NCI-H82 treated with DMSO at 0.1 percent for 48 hours (cell line): Measurements from ENCODE around the gene RADIL.

Source experiments
- DNase-seq: peaks from one replicate; lab custom pipeline; 2025; ENCODE audit not compliant: unreplicated experiment; lab: John Stamatoyannopoulos, UW

Gene RADIL

GRCh38 chr7:4851459-4852422 lies 31.8 kb downstream of the RADIL start:
- DNase-seq, result no peak

GRCh38 chr7:4850262-4850795 lies 33.2 kb downstream of the RADIL start:
- DNase-seq, result no peak

DNA sequence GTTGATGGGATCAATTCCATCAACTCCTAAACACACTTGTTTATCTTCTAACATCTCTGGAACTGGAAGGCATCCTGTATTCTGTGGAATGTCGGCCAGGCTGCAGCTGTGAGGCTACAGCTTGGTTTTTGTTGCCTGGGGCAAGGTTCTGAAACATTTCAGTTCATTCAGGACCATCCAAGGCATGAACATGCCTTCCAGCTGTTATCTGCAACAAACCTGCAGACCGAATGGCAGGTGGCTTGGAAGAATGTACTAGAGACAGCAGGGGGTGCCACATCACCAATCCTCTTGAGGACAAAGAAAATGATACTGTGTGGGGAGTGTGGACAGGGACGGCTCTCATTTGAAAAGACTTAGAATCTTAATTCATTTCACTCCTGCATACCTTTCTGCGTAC lies 34.1 kb downstream of the RADIL start:
- DNase-seq, result peak; percentile 26

DNA sequence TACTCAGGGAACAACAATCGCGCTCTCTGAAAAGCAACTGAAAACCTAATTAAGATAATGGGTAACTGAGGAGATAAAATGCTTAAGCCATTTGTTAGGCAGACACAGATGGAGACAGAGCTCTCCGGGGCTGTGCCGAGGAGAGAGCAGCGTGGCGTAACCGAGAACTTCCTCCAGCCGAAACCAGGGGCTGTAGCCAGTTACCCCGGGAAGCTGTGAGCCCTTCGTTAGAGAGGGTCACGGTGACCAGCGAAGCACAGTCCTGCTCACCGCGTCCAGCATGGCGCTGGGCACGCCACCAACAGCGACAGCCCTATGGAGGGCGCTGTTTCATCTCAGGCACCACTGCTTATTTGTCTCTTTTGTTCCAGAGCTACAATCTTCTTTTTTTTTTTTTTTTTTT lies 37.8 kb downstream of the RADIL start:
- DNase-seq, result peak; percentile 92

- DNase-seq, result no peak
Measured at GRCh38 chr7:4842319-4843064, 41.0 kb downstream of the RADIL start.

DNA sequence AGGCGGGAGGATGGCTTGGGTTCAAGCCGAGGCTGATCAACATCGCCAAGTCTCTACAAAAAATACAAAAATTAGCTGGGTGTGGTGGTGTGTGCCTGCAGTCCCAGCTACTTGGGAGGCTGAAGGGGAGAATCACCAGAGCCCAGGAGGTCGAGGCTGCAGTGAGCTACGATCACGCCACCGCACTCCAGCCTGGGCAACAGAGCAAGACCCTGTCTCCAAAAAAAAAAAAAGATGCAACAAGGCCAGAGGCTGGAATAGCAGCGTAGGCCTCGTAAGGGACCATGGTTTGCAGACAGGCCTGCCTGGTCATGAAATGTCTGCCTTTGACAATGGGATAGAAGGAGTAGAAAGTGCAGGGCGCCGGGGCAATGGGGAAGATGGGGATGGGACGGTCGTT lies 41.7 kb downstream of the RADIL start:
- no peak for DNase-seq

DNA sequence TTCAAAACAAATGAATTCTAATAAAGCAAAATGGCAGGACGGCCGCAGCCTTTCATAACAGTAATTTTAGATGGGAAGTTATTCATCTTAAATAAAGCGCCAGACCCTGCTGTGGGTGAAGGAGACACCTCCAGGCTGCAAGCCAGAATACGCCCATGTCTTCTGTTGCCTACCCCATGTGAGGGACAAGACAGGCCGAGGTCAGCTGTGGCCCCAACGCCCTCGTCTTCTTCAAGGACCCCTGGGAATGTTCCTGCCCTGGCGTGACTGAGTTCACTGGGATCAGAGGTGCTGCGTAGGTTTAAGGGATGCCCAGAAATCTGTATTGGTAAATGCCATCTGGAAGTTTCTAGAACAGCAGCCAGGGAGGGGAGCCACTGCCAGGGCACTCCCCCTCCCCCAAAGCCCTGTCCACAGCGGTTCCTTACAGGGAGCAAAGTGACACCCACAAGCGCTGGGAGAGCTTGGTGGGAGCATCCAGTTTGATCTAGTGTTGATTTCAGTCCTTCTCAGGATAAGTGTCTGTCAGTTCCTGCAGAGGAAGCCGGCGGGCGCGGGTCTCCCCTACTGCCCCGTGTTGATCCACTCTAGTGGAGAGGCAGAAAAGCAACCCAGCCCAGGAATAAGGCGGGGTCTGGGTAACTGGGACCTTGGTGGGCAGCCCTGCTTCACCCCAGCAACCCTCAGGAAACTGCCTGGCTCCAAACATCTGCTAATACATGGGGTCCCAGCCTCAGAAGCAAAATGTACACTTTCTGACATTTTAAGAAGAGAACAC lies 42.3 kb downstream of the RADIL start:
- DNase-seq, result no peak

GRCh38 chr7:4840079-4840501 lies 43.4 kb downstream of the RADIL start:
- no peak for DNase-seq

GRCh38 chr7:4838626-4839334 lies 44.7 kb downstream of the RADIL start:
- no peak for DNase-seq

DNA sequence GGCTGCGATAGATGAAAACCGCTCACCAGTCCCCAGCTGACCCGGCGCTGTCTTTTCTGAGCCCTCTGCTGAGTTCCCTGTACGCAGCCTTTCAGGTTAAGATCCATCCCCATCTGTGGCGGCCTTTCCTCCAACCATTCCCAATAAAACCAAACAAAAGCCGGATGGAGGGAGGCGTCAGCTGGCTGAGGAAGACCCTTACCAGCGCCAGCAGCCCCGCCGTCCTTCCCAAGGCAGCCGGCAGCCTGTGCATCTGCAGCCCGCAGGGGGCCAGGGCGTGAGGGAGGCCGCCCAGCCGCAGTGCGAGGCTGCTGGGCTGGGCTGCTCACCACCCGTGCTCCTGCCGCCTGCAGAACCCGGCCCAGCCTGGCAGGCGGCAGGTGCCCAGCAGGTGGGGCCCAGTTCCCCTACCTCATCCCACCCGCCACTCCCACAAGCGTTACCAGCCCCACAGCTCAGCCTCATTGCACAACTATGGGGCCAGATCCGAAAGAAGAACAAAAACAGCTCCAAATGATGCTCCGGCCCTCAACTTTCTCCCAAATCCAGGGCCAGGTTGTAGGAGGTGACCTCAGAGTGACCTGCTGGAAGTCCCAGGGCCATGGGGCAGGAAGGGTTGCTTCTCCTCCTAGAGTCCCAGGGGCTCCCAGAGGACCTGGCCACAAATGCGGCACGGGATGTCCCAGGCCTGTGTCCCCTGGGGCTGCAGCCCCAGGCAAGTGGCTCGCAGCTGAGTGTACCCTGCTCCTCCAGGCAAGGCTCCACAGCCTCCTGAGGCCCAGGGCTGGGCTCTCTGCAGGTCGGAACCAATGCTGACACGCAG lies 45.5 kb downstream of the RADIL start:
- no peak for DNase-seq

GRCh38 chr7:4837041-4837802 lies 46.3 kb downstream of the RADIL start:
- no peak for DNase-seq

DNA sequence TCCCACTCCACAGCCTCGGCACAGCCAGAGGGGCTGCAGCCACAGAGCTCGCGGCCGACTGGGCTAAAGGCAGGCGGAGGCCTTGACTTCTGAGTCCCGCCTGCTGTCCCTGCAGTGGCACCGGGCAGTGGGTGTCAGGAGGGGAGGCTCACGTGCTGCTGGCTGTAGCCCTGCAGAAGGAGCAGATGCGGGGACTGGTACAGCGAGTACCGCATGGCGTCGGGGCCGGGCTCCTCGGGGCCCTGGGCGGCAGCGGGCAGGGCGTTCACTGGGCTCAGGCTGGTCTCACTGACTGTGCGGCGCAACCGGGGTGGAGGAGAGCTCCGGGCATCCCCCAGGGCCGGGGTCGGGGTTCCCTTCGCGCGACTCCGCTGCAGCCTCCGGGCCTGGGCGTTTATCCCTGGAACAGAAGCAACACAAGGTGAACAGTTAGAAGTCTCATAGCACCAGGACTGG lies 47.3 kb downstream of the RADIL start:
- no peak for DNase-seq

- DNase-seq, result no peak
Measured at GRCh38 chr7:4835398-4836205, 47.9 kb downstream of the RADIL start.

DNA sequence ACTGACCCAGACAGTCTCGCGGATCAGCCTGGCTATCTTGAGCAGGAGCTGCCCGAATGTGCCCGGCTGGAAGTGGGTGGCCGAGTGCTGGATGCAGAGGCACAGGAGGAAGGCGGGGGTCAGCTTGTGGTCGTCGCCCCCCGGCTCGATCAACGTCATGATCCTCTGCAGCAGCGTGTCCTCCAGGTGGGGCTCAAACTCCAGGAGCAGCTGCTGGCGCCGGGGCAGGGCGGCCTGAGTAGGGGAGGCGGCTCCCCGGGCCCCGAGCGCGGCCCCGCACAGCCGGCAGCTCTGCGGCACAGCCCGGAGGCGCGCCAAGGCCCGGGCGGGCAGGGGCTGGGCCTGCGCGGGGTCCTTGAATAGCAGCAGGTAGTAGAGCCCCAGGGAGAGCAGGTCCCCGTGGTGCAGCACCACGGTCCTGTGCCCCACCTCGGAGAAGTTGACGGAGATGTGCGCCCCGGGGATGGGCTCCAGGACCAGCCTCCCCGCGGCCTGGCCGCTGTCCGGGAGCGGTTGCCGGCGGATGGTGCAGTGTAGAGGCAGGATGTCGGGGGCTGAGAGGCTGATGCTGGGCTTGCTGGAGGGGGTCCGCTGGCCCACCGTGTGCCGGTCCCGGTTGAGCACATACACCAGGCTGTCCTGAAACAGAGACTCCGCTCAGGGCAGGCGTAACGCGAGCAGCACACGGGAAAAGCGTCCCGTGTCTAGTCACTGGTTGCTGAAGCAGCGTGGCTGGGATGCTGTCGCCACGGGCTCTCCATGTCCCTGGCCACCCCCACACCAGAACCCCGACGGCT lies 48.7 kb downstream of the RADIL start:
- no peak for DNase-seq

DNA sequence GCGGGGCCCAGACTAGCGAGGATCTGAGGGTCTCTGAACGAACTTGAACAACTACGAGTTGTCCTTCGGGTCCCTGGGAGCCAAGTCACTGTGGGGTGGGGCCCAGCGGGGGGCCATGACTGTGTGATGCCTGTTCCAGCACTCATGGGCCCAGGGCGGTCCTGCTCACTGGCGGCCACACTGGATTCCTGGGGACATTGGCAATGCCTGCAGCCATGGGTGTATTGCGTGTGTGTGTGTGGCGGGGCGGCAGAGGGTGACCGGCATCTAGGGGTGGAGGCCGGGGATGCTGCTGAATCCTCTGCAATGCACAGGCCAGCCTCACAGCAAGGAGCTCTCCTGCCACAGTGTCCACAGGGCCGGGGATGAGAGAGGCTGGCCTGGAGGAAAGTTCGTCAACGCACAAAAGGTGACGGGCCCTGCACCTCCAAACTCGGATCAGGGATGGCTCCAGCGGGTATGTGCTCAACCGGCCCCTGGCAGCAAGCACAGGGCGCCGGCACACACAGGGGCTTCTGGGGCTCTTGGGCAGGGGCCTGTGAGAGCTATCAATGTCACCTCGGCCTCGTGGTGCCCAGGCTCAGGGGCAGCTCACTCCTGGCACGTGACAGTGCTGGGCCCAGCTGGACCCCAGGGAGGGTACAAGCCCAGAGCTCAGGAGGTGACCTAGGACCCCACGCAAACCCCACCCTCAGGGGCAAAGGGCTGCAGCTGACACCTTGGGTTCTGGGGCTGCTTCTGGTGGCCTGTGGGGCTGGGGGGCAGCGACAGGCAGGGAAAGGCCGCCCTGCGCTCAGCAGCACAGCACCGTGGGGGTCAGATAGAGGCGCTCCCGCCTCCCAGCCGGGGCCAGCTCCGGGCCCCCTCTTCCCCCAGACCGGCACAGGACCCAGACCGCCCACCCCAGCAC lies 49.6 kb downstream of the RADIL start:
- no peak for DNase-seq

- no peak for DNase-seq
Measured at GRCh38 chr7:4833176-4833575, 50.3 kb downstream of the RADIL start.
